T-cell (primary cell): ENCODE measurements around the gene ASMTL. TPM values are rescaled to one million over a fixed set of nuclear protein-coding genes. Genes with fewer than 3 reads are reported as not detected.
"Not testable (repeated sequence)": the region's sequence is repeated elsewhere in the genome, so short reads cannot be mapped to it uniquely, and the experiment has no call there.

Experiments
- ATAC-seq, 4 experiments: fragments of 200-7000 bp in 3 of 4; fragments of 150-1000 bp in 1 of 4; cut with Tn5 transposase; replicated peaks in 1 of 4; 1 replicate in 3 of 4; 2 replicates in 1 of 4; pipeline ENCODE4 v1.10.0; 2021; ENCODE audit warnings: moderate library complexity in 3 of 4, mild to moderate bottlenecking in 2 of 4, moderate number of reproducible peaks in 1 of 4
- CTCF ChIA-PET, 2 donors: fragments of 300-600 bp; sonication (Branson Sonifier 250); formaldehyde crosslinking; loops; one replicate each; lab custom pipeline; 2022; ENCODE audit warnings: antibody characterized with exemption in 2 of 2; lab: Charles Lee
- POLR2A ChIA-PET, 2 donors: fragments of 300-600 bp; sonication (Branson Sonifier 250); formaldehyde crosslinking; loops; one replicate each; lab custom pipeline; 2022; ENCODE audit warnings: antibody characterized with exemption in 2 of 2; lab: Charles Lee
- DNase-seq, 35 experiments: peaks; one replicate each; pipeline versions ENCODE4 v3.0.0 to v3.0.0-alpha.2; 2013 to 2023
- H3K27ac ChIP-seq: one replicate; pipeline ENCODE4 v1.5.1; 2013; ENCODE audit warnings: low read length
- H3K27me3 ChIP-seq, 2 experiments: replicated peaks in 1 of 2; 1 replicate in 1 of 2; 2 replicates in 1 of 2; pipeline versions ENCODE4 v1.6.1 to v1.7.0; 2013; ENCODE audit warnings: low read length in 1 of 2, mixed read lengths in 1 of 2; ENCODE audit not compliant: control insufficient read depth in 2 of 2, insufficient read depth in 2 of 2; ENCODE audit errors: extremely low read depth in 1 of 2
- H3K36me3 ChIP-seq, 2 donors: 1 replicate in 1 of 2; 2 replicates in 1 of 2; pipeline versions ENCODE4 v1.6.1 to v1.7.0; 2013; ENCODE audit warnings: low read length in 1 of 2; ENCODE audit not compliant: control insufficient read depth in 2 of 2, insufficient read depth in 1 of 2; ENCODE audit errors: extremely low read depth in 1 of 2
- H3K4me1 ChIP-seq, 2 experiments: 1 replicate in 1 of 2; 2 replicates in 1 of 2; pipeline versions ENCODE4 v1.6.1 to v1.7.0; 2013; ENCODE audit warnings: low read length in 2 of 2, mixed read lengths in 1 of 2; ENCODE audit not compliant: insufficient read depth in 2 of 2, control insufficient read depth in 1 of 2; ENCODE audit errors: extremely low read depth in 1 of 2
- H3K4me3 ChIP-seq, 2 donors: 1 replicate in 1 of 2; 2 replicates in 1 of 2; pipeline versions ENCODE4 v1.5.1 to v1.7.0; 2013; ENCODE audit warnings: mild to moderate bottlenecking in 2 of 2, low read length in 1 of 2, moderate library complexity in 1 of 2; ENCODE audit not compliant: control insufficient read depth in 1 of 2; ENCODE audit errors: extremely low read depth in 1 of 2
- H3K9me3 ChIP-seq: 2 replicates; pipeline ENCODE4 v1.7.0; 2013
- H3K27ac Mint-ChIP-seq, 2 donors: one replicate each; pipeline ENCODE4 v1.8.0; 2020 to 2021; ENCODE audit warnings: mild to moderate bottlenecking in 2 of 2, mixed read lengths in 2 of 2
- H3K27me3 Mint-ChIP-seq, 2 donors: one replicate each; pipeline ENCODE4 v1.8.0; 2021 to 2022; ENCODE audit warnings: mixed read lengths in 2 of 2
- H3K36me3 Mint-ChIP-seq: one replicate; pipeline ENCODE4 v1.8.0; 2021; ENCODE audit warnings: mixed read lengths
- H3K4me1 Mint-ChIP-seq, 3 donors: one replicate each; pipeline ENCODE4 v1.8.0; 2020 to 2022; ENCODE audit warnings: mixed read lengths in 3 of 3, mild to moderate bottlenecking in 1 of 3
- H3K4me3 Mint-ChIP-seq, 3 donors: one replicate each; pipeline ENCODE4 v1.8.0; 2020 to 2022; ENCODE audit warnings: mild to moderate bottlenecking in 3 of 3, mixed read lengths in 3 of 3, moderate library complexity in 3 of 3
- H3K9me3 Mint-ChIP-seq, 3 donors: one replicate each; pipeline ENCODE4 v1.8.0; 2020 to 2022; ENCODE audit warnings: mixed read lengths in 3 of 3
- WGBS: methylation state at CpG from one replicate; pipeline ENCODE4 v1.1.5; 2013; ENCODE audit warnings: missing lambda C conversion rate; ENCODE audit not compliant: insufficient coverage; 5-methylcytosine and 5-hydroxymethylcytosine counted together
- total RNA-seq, 35 experiments: library from RNA in 6 of 35; stranded (reverse) in 6 of 35; fragments of 120-200 nt in 1 of 35; gene quantifications; one replicate each; pipeline versions ENCODE4 v1.2.1 to v1.2.4 and lab custom pipeline; 2013 to 2026

Gene ASMTL
- total RNA-seq, 5 donors from 2014 or later (not counting 1 experiment from before 2014, with no cell fraction given), result 44.9 to 48.8 (median 45.4) TPM

GRCh38 chrX:1484638-1485019 is 31.9 kb upstream of the ASMTL start:
- Mint-ChIP-seq H3K9me3 (peaks cover under 1 to 3% (median under 1%) of the 10 kb centered on the region in 3 donors), H3K27me3 (no peaks in the 10 kb centered on the region), H3K27ac (peak overlapping the region; percentile 48 to 83), H3K4me3 (no peak overlapping the region), H3K36me3 (peaks cover 57% of the 10 kb centered on the region), H3K4me1 (peaks cover 44 to 56% (median 46%) of the 10 kb centered on the region in 3 donors)
- H3K9me3 ChIP-seq, result peaks cover 3% of the 10 kb centered on the region
- DNase-seq (no peak), ATAC-seq (no peak)
- no peak overlapping the region for H3K27ac ChIP-seq
- no peak overlapping the region for H3K4me3 ChIP-seq
- no CpG with 5 or more reads among the region's 5 CpGs for WGBS
- H3K27me3 ChIP-seq, result no peaks in the 10 kb centered on the region
- CTCF ChIA-PET, result no interaction called here
- H3K36me3 ChIP-seq, result peaks cover 10 to 47% of the 10 kb centered on the region in 2 donors
- POLR2A ChIA-PET, result no interaction called here
- peaks cover 10 to 73% of the 10 kb centered on the region in 2 experiments for H3K4me1 ChIP-seq

DNA sequence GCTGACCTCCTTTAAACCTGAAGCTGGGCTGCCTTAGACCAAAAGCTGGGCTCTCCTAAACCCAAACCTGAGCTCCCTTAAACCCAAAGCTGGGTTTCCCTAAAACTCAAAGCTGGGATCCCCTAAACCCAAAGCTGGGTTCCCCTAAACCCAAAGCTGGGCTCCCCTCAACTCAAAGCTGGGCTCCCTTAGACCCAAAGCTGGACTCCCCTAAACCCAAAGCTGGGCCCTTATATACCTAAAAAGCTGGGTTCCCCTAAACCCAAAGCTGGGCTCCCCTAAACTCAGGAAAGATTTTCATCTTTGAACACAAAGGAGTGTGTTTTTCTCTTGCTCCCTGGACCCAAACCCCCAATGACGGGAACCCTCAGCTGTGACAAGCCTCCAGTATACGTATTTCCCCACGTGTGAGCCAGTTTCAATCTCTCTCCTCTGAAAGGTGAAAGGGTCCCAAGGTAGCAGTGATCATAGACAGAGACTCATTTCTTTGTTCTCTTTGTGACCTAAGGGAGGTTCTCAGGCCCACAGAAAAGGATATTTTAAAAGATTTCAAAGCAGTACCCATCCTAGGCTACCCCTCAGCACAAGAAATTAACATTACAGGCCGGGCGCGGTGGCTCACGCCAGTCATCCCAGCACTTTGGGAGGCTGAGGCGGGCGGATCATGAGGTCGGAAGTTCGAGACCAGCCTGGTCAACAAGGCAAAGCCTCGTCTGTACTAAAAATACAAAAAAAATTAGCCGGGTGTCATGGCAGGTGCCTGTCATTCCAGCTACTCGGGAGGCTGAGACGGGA is 31.3 kb upstream of the ASMTL start:
- Mint-ChIP-seq H3K4me3 (peak overlapping the region in 2 of 3 donors; percentile 6 to 17), H3K9me3 (peaks cover 2 to 9% (median 6%) of the 10 kb centered on the region in 3 donors), H3K27me3 (no peaks in the 10 kb centered on the region), H3K27ac (peak overlapping the region; percentile 72 to 83), H3K36me3 (peaks cover 58% of the 10 kb centered on the region), H3K4me1 (peaks cover 50 to 62% (median 52%) of the 10 kb centered on the region in 3 donors)
- H3K4me1 ChIP-seq, result peaks cover 10 to 75% of the 10 kb centered on the region in 2 experiments
- no peaks in the 10 kb centered on the region for H3K27me3 ChIP-seq
- H3K4me3 ChIP-seq, result no peak overlapping the region
- CTCF ChIA-PET, result no interaction called here
- DNase-seq, result peak in 2 of 35 experiments; percentile 3 to 22
- peak overlapping the region; percentile 69 for H3K27ac ChIP-seq
- H3K36me3 ChIP-seq, result peaks cover 10 to 48% of the 10 kb centered on the region in 2 donors
- H3K9me3 ChIP-seq, result peaks cover 5% of the 10 kb centered on the region
- ATAC-seq, result no peak
- WGBS, result 77% methylated on average over 5 of the region's 15 CpGs
- POLR2A ChIA-PET, result no interaction called here

DNA sequence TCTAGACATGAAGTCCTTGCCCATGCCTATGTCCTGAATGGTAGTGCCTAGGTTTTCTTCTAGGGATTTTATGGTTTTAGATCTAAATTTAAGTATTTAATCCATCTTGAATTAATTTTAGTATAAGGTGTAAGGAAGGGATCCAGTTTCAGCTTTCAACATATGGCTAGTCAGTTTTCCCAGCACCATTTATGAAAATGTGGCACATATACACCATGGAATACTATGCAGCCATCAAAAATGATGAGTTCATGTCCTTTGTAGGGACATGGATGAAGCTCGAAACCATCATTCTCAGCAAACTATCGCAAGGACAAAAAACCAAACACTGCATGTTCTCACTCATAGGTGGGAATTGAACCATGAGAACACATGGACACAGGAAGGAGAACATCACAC is 29.8 kb upstream of the ASMTL start:
- peak overlapping the region in 1 of 2 donors; percentile 38 for H3K4me3 ChIP-seq
- ATAC-seq, H3K27me3 ChIP-seq, H3K9me3 ChIP-seq, POLR2A ChIA-PET, CTCF ChIA-PET, DNase-seq, H3K27me3 Mint-ChIP-seq: not testable (repeated sequence)
- H3K4me1 Mint-ChIP-seq, result peaks cover 63 to 73% (median 65%) of the 10 kb centered on the region in 3 donors
- peaks cover 2 to 11% (median 8%) of the 10 kb centered on the region in 3 donors for H3K9me3 Mint-ChIP-seq
- H3K27ac ChIP-seq, result peak overlapping the region; percentile 89
- no CpG with 5 or more reads among the region's 2 CpGs for WGBS
- peaks cover 10 to 81% of the 10 kb centered on the region in 2 experiments for H3K4me1 ChIP-seq
- H3K4me3 Mint-ChIP-seq, result peak overlapping the region; percentile 76 to 80 (median 80)
- H3K27ac Mint-ChIP-seq, result peak overlapping the region; percentile 95 to 98
- peaks cover 5 to 44% of the 10 kb centered on the region in 2 donors for H3K36me3 ChIP-seq
- H3K36me3 Mint-ChIP-seq, result peaks cover 60% of the 10 kb centered on the region

- POLR2A ChIA-PET, result no interaction called here
- Histone ChIP-seq H3K27ac (peak overlapping the region; percentile 89), H3K4me1 (peaks cover 10 to 78% of the 10 kb centered on the region in 2 experiments), H3K27me3 (no peaks in the 10 kb centered on the region), H3K9me3 (peaks cover 5% of the 10 kb centered on the region), H3K36me3 (peaks cover 5 to 39% of the 10 kb centered on the region in 2 donors), H3K4me3 (peak overlapping the region; percentile 23 to 38)
- peaks cover 63 to 73% (median 68%) of the 10 kb centered on the region in 3 donors for H3K4me1 Mint-ChIP-seq
- ATAC-seq (peak; percentile 82 to 88 (median 86)), DNase-seq (peak; percentile 39 to 90 (median 74))
- under 1% methylated on average over 17 of the region's 26 CpGs for WGBS
- peaks cover 60% of the 10 kb centered on the region for H3K36me3 Mint-ChIP-seq
- no peaks in the 10 kb centered on the region for H3K27me3 Mint-ChIP-seq
- H3K9me3 Mint-ChIP-seq, result peaks cover 2 to 12% (median 11%) of the 10 kb centered on the region in 3 donors
- peak overlapping the region; percentile 95 to 98 for H3K27ac Mint-ChIP-seq
- peak overlapping the region; percentile 76 to 80 (median 80) for H3K4me3 Mint-ChIP-seq
- CTCF ChIA-PET, result no interaction called here
Observed at GRCh38 chrX:1481636-1482529, 29.2 kb upstream of the ASMTL start.

GRCh38 chrX:1480082-1480785 is 27.5 kb upstream of the ASMTL start:
- whole genome bisulfite sequencing, result 62% methylated on average over 3 of the region's 8 CpGs
- H3K27ac ChIP-seq, result peak overlapping the region; percentile 89
- no peak for ATAC-seq

More at GRCh38 chrX:1480082-1480785, 27.5 kb upstream of the ASMTL start:
- Histone ChIP-seq H3K36me3 (peaks cover 9 to 36% of the 10 kb centered on the region in 2 donors), H3K4me1 (peaks cover 14 to 82% of the 10 kb centered on the region in 2 experiments), H3K27me3 (no peaks in the 10 kb centered on the region), H3K4me3 (no peak overlapping the region), H3K9me3 (peaks cover 5% of the 10 kb centered on the region)
- peak in 3 of 35 experiments; percentile 4 to 7 (median 4) for DNase-seq
- peak overlapping the region in 2 of 3 donors; percentile 44 to 63 for H3K4me3 Mint-ChIP-seq
- peaks cover 2 to 12% (median 11%) of the 10 kb centered on the region in 3 donors for H3K9me3 Mint-ChIP-seq
- CTCF ChIA-PET, result no interaction called here
- H3K4me1 Mint-ChIP-seq, result peaks cover 77 to 87% (median 79%) of the 10 kb centered on the region in 3 donors
- peak overlapping the region; percentile 95 to 98 for H3K27ac Mint-ChIP-seq
- no peaks in the 10 kb centered on the region for H3K27me3 Mint-ChIP-seq
- peaks cover 60% of the 10 kb centered on the region for H3K36me3 Mint-ChIP-seq
- POLR2A ChIA-PET, result no interaction called here
